Lower leg skin (tissue), 3 donors: Measurements from ENCODE around the gene WDR70.

Experiments used
- POLR2A ChIP-seq, 2 donors: fragments of 450-650 bp; IDR thresholded peaks; one replicate each; pipeline ENCODE4 v1.6.1; 2016 to 2017; ENCODE audit warnings: antibody characterized with exemption in 2 of 2, mild to moderate bottlenecking in 1 of 2, moderate library complexity in 1 of 2
- TF ChIP-seq, protein P1 (sequence below), 3 donors: fragments of 450-650 bp; IDR thresholded peaks; one replicate each; pipeline ENCODE4 v1.5.1; 2016; ENCODE audit warnings: antibody characterized with exemption in 3 of 3, mild to moderate bottlenecking in 3 of 3, moderate library complexity in 2 of 3

DNA sequence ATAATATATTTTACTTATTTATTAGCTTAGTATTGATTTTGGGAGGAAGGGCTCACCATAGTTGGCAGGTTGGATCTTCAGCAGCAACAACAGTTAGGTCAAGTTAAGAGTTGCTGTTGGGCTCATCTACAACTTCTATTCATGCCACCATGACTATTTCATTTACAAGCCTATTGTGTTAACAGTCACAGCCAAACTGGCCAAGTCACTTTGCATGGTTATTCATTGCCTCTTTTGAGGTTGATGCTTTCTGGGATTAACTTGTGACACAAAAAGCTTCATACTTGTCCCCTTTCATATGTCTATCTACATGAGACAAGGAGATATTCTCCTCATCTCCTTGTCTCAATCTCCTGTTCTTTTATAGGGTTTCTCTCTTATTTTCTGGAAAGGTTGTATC, 98.3 kb downstream of the WDR70 start:
- TF ChIP-seq, protein P1, sequence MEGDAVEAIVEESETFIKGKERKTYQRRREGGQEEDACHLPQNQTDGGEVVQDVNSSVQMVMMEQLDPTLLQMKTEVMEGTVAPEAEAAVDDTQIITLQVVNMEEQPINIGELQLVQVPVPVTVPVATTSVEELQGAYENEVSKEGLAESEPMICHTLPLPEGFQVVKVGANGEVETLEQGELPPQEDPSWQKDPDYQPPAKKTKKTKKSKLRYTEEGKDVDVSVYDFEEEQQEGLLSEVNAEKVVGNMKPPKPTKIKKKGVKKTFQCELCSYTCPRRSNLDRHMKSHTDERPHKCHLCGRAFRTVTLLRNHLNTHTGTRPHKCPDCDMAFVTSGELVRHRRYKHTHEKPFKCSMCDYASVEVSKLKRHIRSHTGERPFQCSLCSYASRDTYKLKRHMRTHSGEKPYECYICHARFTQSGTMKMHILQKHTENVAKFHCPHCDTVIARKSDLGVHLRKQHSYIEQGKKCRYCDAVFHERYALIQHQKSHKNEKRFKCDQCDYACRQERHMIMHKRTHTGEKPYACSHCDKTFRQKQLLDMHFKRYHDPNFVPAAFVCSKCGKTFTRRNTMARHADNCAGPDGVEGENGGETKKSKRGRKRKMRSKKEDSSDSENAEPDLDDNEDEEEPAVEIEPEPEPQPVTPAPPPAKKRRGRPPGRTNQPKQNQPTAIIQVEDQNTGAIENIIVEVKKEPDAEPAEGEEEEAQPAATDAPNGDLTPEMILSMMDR (IDR thresholded peaks at IDR 0.05), result no peak
- no peak for TF ChIP-seq POLR2A (IDR thresholded peaks at IDR 0.05)
